Stomach (tissue), 4 donors: Measurements from ENCODE around the gene SMIM41.

ENCODE experiments used
- CTCF ChIP-seq, 7 experiments: fragments of 450-650 bp in 4 of 7; fragments of 200-600 bp in 3 of 7; sonication (generic) in 3 of 7; IDR thresholded peaks; one replicate each; pipeline ENCODE4 v1.5.1; 2016 to 2019; ENCODE audit warnings: antibody characterized with exemption in 7 of 7, control low read depth in 2 of 7, mild to moderate bottlenecking in 1 of 7
- POLR2A ChIP-seq, 4 donors: fragments of 450-650 bp; IDR thresholded peaks; one replicate each; pipeline ENCODE4 v1.6.1; 2016; ENCODE audit warnings: antibody characterized with exemption in 4 of 4, control low read depth in 2 of 4, mild to moderate bottlenecking in 1 of 4, moderate library complexity in 1 of 4

GRCh38 chr12:52082988-52083637 is 3.6 kb downstream of the SMIM41 start:
- TF ChIP-seq CTCF (IDR thresholded peaks at IDR 0.05), result peak in 5 of 7 experiments; percentile 92 to 97 (median 95)
- no peak for TF ChIP-seq POLR2A (IDR thresholded peaks at IDR 0.05)
